Astrocyte (in vitro differentiated cells and primary cell): ENCODE results near the gene CCSER1.

Experiments used
- CTCF ChIP-seq: IDR thresholded peaks from 2 replicates; pipeline ENCODE4 v1.5.1; 2011; ENCODE audit warnings: low read depth, mild to moderate bottlenecking, inconsistent platforms, low read length, moderate library complexity; ENCODE audit not compliant: insufficient read depth
- EZH2 ChIP-seq: IDR thresholded peaks from 2 replicates; pipeline ENCODE4 v1.6.1; 2012; ENCODE audit warnings: mild to moderate bottlenecking, low read length, inconsistent platforms; ENCODE audit not compliant: insufficient read depth

GRCh38 chr4:90317785-90318184 is 190.6 kb downstream of the CCSER1 start:
- TF ChIP-seq CTCF = no peak
- no peak for TF ChIP-seq EZH2
